HepG2 (cell line): ENCODE measurements around the gene PCDHB11.

Experiments
- BATF2 ChIP-seq: sonication (generic); formaldehyde crosslinking; IDR thresholded peaks from 2 replicates; pipeline ENCODE4 v1.8.0; 2022; ENCODE audit warnings: mild to moderate bottlenecking, missing genetic modification reagents, moderate library complexity
- HNRNPL ChIP-seq: fragments of 200-400 bp; formaldehyde crosslinking; IDR thresholded peaks from 2 replicates; pipeline ENCODE4 v1.6.1; 2017; ENCODE audit warnings: mild to moderate bottlenecking, low read depth, low read length
- KLF12 ChIP-seq: sonication (generic); formaldehyde crosslinking; IDR thresholded peaks from 2 replicates; pipeline ENCODE4 v1.4.0; 2020; ENCODE audit warnings: missing genetic modification reagents, borderline replicate concordance
- PCBP1 ChIP-seq: fragments of 200-400 bp; formaldehyde crosslinking; IDR thresholded peaks from 2 replicates; pipeline ENCODE4 v1.6.1; 2017; ENCODE audit warnings: mild to moderate bottlenecking, low read depth, low read length, borderline replicate concordance
- PRDM10 ChIP-seq: sonication (generic); formaldehyde crosslinking; IDR thresholded peaks from 2 replicates; pipeline ENCODE4 v1.4.0; 2020; ENCODE audit warnings: low read depth, missing genetic modification reagents
- RAD21 ChIP-seq: fragments of 450-650 bp; formaldehyde crosslinking; IDR thresholded peaks from 2 replicates; pipeline ENCODE4 v1.5.0; 2020; ENCODE audit warnings: mild to moderate bottlenecking
- XRCC5 ChIP-seq: fragments of 200-400 bp; formaldehyde crosslinking; optimal IDR thresholded peaks from 2 replicates; pipeline ENCODE3; 2017; ENCODE audit warnings: mild to moderate bottlenecking, low read length
- ZBTB26 ChIP-seq: IDR thresholded peaks from 2 replicates; pipeline ENCODE4 v1.6.1; 2016; ENCODE audit warnings: missing compliant biosample characterization, missing genetic modification reagents, borderline replicate concordance

GRCh38 chr5:141236516-141237313 lies 37.3 kb downstream of the PCDHB11 start:
- TF ChIP-seq KLF12 (CRISPR knock-in tag) (no peak), HNRNPL (no peak), XRCC5 (no peak), ZBTB26 (CRISPR knock-in tag) (no peak), RAD21 (CRISPR knock-in tag) (no peak), PCBP1 (no peak), PRDM10 (CRISPR knock-in tag) (no peak), BATF2 (CRISPR knock-in tag) (no peak)
